HG03558 (cell line): ENCODE measurements around the gene KIF6.
A peak's percentile ranks its signal among the peaks of the same experiment; 100 is the strongest.

Experiments used
- ATAC-seq: cut with Tn5 transposase; IDR thresholded peaks from one replicate; pipeline ENCODE4 v1.9.1; 2021; ENCODE audit warnings: moderate number of reproducible peaks; ENCODE audit not compliant: unreplicated experiment; ENCODE audit errors: extremely low read depth

KIF6 gene, protein sequence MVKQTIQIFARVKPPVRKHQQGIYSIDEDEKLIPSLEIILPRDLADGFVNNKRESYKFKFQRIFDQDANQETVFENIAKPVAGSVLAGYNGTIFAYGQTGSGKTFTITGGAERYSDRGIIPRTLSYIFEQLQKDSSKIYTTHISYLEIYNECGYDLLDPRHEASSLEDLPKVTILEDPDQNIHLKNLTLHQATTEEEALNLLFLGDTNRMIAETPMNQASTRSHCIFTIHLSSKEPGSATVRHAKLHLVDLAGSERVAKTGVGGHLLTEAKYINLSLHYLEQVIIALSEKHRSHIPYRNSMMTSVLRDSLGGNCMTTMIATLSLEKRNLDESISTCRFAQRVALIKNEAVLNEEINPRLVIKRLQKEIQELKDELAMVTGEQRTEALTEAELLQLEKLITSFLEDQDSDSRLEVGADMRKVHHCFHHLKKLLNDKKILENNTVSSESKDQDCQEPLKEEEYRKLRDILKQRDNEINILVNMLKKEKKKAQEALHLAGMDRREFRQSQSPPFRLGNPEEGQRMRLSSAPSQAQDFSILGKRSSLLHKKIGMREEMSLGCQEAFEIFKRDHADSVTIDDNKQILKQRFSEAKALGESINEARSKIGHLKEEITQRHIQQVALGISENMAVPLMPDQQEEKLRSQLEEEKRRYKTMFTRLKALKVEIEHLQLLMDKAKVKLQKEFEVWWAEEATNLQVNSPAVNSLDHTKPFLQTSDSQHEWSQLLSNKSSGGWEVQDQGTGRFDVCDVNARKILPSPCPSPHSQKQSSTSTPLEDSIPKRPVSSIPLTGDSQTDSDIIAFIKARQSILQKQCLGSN

DNA sequence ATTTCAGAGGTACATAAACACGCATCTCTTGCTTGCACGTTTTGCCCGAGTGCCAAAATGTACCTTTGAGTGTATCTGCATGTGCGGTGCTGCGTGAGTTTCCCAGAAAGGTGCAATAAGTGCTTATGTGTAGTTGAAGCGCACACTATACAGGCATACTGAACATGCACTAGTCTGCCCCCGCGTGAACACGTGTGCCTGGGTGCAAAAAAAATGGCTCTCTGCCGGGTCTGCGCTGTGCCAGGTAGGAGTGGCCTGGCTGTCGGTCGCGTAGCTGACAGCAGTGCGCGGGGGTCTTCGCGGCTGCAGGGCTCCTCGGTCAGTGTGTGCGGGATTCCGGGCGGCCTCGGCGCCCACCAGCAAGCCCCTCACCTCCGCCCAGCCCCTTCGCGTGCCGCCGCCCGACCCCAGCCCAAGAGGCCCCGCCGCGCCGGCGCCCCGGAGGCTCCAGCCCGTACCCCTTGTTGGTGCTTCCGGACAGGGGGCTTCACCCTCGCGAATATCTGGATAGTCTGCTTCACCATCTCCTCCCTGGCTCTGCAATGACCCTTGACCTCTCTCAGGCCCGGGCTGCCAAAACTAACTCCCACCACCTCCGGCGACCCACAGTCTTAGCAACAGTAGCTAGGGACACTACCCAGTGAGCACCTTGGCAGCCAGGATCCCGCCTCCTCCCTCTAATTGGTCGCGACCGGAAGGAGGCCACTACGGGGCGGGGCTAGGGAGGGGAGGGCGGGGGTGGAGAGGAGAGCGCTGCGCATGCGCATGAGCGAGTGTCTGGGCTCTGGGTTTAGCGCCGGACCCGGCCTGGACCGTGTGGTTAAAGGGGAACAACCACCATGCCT lies at the start of gene KIF6:
TSS of gene KIF6 (minus strand) at position 622 of the 845 bp plus-strand sequence. CDS start at position 524, 98 bp downstream.
- peak; percentile 94 for ATAC-seq

DNA sequence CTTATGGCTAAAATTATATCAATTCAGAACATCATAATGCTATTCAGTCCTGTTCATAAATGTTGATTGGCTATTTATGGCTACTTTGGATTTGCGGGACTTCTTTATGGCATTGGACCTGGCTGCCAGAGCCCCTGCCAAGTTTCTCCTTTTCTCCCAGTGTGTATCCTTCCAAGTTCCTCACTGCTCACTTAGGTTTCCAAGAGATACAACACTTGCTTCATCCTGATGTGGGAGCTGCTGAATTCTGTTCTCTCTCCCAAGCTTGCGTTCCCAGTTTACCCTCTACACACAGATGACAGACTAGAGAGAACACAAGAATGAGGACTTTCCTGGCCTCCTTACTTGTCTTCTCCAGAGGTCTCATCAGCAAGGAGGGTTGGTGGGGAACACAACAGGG lies 48.6 kb upstream of the KIF6 start:
- ATAC-seq: no peak

DNA sequence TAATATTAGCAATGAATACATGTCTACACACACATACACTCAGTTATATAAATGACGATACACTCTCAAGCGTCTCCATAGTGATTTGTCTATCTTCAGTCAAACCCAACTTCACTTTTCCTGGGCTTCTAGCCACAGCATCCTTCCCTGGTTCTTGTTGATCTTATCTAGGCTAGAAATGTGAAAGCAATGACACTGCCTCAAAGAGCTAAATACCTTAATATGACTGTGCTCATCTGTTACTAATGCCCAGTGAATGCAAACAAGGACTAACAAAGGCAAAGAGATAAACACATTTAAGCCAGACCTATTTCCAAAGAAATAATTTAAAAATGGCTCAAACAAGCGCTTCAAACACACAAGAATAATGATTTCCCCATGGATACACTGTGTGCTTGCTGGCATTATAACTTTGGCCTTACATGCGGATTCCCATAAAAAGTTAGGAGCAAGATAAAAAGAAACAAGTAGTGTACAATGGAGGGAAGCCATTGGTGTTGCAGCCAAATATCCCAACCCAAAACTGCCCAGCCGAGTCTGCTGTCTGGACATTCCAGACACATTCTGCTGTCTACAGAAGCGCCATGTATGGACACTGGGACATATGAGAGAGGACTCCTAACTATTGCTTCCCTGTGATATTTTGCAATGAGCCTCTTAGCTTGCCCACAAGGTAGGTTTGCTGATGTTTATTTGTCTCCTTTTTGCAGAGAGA lies 47.5 kb upstream of the KIF6 start:
- no peak for ATAC-seq

DNA sequence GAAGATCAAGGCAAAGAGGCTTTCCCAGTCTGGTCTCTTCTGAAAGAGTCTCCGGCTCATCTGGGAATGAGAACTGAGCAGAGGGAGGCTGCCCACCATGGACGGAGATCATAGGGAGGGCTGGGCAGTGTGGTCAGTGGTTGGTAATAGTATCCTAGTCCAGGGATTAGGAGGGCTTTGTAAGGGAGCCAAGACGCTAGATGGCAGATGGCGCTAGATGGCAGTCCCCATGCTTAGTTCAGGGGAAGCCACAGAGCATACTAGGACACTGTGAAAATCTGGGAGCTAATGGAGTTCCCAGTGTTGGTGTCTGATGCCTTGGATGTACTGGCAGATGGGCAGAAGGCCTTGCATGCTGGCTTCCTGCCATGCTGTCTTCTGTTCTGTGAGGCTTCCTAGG lies 45.2 kb upstream of the KIF6 start:
- no peak for ATAC-seq

DNA sequence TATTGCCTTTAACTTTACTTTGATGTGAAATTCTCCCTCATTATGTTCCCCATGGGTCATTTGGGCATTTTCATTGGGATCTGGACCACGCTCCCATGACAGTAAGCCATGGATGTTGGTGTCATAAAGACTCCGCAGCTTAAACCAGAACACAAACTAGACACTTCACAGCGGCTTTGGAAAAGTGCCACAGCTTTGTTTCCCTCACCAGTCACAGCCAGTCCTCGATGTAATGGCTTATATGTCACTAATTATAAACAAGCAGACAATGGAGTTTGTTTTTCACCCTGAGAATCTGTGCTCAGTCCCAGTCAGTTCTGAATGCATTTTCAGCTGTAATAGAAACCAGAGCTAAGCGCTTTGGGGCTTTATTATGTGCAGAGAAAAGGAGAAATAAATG lies 43.8 kb upstream of the KIF6 start:
- no peak for ATAC-seq

DNA sequence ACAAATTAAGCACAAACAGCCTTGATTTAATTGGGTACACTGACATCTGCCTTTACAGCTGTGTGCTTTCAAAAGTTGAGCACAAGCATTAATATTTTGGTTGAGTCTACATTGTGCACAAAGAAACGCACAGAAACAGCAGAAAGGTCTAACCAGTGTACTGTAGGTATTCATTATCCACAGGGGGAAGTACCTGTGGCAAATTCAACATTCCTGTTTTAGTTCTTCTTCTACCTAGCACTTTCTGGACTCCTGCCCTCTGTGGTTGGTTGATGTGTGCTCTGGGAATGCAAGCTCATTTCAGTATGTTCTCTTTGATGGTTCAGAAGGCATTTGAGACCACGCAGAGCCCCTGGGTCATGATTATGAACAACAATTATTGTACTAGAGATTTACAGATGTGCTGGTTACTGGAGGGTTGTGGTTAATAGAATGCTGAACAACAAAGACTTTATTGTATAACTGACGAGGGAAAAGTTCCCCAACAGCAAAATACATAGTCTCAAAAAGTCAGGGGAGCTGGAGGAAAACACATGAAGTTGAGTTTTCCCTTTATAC lies 40.4 kb upstream of the KIF6 start:
- no peak for ATAC-seq

DNA sequence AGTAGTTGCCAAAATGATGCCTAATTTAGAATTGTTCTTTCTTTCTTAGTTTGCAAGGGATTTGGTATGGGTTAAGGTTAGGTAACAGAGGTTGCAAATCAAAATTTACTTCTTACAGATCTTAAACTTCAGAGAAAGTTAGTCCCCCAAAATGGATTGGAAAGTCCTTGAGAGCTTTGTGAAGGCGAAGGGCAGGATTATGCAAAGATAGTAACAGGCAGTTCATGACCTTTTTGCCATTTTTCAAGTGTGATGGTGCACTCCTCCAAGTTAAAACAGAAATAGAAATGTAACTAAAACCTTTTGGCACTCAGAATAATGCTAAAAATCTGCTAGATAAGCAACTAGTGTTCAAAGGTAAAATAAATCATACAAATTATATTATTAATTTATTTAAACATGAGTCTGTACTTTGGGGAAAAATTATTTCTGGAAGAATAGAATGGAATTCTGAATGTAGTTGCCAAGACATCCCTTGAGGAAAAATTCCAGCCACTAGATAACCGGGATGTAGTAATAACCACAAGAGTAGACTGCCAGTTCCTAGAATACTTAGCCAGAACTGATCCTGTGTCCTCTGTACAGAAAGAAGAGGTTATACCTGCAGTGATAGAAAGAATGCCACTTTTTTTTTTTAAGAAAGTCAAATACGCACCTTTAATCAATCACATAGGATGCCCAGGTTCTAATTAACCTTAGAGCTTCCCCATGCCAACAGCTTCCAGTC lies 35.2 kb upstream of the KIF6 start:
- ATAC-seq: no peak

DNA sequence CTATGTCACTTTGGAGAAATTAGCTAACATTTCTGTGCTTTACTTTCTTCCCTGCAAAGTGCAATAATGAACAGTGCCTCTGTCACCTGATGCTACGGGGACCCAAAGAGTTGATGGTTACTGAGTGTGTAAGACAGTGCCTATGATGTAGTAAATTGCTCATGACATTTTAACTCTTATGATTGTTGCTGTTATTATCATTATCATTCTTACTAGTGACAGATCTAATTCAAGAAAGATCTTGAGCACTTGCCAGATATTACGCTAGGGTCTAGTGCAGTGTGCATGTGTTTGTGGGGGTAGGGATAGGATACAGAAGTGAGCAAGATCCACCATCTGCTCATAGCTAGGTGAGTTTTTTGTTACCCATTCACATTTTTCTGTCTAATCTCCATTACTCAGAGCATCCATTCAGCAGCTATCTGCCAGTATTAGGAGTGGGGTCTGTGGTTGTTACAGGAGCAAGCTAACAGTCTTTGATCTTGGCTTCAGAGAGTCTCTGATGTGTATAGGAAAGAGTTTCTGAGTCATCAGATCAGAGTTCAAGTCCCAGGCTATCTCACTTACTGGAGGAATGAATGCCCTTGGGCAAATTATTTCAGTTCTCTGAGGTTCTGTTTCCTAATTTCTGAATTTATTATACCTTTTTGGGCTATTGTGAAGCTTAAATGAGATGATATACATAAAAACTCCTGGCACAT lies 33.8 kb upstream of the KIF6 start:
- ATAC-seq: no peak

DNA sequence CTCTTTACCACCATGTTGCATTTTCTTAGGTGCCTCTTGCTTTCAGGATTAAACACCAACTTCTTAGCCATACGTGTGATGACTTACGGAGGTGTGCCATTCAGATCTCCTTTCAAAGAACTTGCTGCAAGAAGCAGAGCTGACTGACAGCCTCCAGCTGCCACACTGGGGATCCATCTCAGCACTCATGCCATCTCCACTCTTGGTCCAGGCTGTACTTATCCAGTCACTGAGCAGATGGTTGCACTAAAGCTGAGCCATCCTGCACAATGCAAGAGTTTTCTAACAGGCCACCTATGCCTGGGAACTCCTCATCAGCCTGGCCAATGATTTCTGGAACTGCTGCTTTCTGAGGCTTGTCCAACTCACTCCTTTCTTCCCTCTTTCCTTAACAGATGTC lies 31.4 kb upstream of the KIF6 start:
- no peak for ATAC-seq

DNA sequence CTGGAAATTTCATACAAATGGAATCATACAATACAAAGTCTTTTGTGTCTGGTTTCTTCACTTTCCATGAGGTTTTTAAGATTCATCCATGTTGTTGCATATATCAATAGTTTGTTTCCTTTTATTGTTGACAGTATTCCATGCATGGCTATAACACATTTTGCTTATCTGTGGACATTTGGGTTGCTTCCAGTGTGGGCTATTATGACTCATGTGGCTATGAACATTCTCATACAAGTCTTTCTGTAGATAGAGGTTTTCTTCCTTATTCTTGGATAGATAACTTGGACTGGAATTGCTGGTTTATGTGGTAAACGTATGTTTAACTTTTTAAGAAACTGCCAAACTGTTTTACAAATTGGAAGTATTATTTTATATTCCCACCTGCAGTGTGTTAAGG lies 30.0 kb upstream of the KIF6 start:
- no peak for ATAC-seq

DNA sequence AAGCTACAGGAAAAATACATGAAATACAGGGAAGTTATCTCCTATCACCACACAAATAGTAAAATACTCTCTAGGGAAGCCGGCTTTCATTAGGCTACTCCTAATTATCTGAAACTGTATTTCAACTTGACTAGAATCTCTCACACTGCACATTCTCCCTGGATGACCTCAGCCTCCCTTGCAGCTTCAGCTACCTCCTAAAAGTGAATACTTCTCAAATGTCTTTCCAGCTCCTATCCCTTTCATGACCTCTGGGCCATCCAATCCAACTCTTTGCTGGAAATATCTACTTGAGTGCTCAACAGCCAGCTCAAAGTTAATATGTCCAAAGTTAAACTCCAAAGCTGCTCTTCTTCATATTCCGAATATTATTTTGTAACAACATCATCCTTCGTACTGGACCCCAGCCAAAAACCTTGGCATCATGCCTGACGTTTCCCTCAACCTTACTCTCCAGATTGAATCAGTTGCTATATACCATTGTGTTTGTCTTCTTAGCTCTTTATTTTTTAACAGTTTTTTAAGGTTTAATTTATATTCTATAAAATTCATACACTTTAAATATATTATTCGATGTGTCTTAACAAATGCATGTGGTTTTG lies 29.4 kb upstream of the KIF6 start:
- ATAC-seq: no peak

DNA sequence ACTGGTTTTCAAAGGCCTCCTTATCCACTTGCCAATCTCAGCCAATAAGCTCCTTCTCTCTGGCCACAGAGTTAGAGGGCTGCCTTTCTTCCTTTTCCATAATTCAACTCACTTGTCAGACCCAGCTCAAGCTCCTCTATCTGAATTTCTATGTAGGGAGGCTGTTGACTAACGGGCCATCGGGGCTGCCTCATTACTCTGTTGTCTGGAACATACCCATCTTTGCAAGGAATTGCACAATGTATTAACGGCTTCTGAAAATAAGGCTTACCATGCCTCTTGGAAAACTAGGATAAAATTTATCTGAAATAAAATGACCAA lies 28.5 kb upstream of the KIF6 start:
- no peak for ATAC-seq

DNA sequence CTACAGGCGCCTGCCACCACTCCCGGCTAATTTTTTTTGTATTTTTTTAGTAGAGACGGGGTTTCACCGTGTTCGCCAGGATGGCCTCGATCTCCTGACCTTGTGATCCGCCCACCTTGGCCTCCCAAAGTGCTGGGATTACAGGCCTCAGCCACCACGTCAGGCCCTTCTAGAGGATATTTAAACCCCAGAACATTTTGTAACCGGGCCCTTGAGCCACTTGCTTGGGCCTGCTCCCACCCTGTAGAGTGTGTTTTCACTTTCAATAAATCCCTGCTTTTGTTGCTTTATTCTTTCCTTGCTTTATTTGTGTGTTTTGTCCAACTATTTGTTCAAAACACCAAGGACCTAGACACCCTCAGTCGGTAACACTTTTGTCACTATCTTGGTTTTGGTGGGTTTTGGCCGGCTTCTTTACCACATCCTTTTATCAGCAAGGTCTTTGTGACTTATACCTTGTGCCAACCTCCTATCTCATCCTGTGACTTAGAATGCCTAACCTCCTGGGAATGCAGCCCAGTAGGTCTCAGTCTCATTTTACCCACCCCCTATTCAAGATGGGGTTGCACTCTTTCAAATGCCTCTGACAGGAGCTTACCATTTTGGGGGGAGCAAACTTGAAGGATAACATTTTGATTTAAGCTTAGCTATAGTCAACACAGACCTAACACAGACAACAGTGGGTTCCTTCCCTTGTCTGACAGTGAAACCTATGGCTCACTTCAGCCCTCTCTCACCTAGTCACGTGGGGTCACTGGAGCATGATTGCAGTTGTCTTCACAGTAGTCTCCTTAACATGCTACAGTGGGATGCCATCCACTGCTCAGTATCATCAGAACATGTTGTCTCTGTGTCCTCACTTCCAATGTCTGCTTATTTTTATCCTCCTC lies 27.9 kb upstream of the KIF6 start:
- no peak for ATAC-seq

DNA sequence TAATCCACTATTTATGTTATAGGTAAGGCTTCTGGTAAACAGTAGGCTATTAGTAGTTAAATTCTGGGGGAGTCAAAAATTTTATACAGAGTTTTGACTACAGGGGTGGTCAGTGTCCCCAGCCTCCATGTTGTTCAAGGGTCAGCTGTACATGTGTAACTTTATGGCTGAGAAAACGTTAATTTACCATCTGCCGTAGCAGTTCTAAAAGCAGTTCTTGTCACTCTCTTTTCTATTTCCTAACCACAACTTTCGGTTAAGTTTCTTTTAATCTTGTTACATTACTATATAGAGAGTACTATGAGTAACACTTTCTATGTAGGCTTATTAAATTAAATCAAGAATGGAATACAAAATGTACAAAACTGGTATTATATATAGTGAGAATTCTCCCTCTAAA lies 21.6 kb upstream of the KIF6 start:
- ATAC-seq: no peak

DNA sequence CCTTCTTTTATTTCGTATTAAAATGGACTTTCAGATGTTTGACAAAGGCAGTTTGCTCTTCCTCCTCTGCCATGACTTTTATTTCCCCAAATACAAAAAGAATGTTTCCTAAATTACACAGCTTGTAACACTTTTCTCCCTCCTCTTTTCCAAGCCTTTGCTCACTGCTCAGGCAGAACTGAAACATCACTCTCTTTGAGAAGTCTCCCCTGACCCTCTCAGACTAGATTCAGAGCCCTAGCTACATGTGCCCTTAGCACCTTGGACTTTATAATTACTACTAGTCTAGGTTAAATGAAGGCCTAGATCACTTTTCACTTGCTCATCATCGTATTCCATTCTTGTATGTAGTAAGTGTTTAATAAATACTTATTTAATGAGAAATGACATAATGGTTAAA lies 8.5 kb upstream of the KIF6 start:
- ATAC-seq: no peak

DNA sequence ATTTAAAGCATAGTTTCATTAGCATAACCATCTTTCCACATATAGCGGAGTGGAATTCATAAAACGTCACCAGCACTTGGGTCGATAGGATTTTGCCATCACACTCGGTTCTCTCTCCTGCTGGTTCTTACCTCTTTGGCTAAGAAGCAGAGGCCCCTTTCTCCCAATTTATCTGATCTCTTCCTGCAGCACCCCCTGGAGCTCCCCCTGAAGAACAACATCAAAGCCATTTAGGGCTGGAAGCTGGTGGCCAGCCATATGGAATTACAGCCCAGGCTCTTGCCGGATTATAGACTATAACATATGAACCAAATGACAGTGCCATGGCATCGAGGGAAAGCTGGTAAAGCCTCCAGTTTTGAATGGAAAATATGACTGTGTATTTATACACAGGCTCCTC lies 6.4 kb upstream of the KIF6 start:
- ATAC-seq: no peak

DNA sequence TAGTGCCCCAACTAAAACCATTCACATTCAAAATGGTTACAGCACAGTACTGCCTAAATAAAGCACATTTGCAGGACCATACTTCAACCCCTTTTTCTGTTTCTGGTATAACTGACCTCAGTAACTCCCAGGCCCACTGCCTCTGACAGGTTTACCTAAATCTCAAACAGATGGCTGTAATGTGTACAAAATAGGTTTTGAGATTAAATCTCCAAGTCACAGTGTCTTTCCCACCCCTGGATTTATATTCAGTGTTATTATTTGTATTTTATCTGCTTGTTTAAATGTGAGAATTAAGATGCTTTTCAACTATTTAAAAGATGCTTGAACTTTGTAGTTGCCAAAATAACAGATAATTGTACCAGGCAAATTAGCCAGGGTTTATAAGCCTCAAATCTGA lies 4.7 kb upstream of the KIF6 start:
- no peak for ATAC-seq
